ENCODE measurements around the gene LITAFD.

LITAFD gene

GRCh38 chr16:8877894-8878522, 4.1 kb upstream of the LITAFD start:
- Mint-ChIP-seq H3K27ac (no peak overlapping the region), H3K4me1 (no peaks in the 10 kb centered on the region), H3K9me3 (no peaks in the 10 kb centered on the region), H3K4me3 (no peak overlapping the region), H3K36me3 (ENCODE audit: low read depth) (no peaks in the 10 kb centered on the region), H3K27me3 (ENCODE audit: low read depth) (no peaks in the 10 kb centered on the region)
- TF ChIP-seq, protein P1, sequence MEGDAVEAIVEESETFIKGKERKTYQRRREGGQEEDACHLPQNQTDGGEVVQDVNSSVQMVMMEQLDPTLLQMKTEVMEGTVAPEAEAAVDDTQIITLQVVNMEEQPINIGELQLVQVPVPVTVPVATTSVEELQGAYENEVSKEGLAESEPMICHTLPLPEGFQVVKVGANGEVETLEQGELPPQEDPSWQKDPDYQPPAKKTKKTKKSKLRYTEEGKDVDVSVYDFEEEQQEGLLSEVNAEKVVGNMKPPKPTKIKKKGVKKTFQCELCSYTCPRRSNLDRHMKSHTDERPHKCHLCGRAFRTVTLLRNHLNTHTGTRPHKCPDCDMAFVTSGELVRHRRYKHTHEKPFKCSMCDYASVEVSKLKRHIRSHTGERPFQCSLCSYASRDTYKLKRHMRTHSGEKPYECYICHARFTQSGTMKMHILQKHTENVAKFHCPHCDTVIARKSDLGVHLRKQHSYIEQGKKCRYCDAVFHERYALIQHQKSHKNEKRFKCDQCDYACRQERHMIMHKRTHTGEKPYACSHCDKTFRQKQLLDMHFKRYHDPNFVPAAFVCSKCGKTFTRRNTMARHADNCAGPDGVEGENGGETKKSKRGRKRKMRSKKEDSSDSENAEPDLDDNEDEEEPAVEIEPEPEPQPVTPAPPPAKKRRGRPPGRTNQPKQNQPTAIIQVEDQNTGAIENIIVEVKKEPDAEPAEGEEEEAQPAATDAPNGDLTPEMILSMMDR (IDR thresholded peaks at IDR 0.05; ENCODE audit: unreplicated experiment in 3 of 3) = no peak

DNA sequence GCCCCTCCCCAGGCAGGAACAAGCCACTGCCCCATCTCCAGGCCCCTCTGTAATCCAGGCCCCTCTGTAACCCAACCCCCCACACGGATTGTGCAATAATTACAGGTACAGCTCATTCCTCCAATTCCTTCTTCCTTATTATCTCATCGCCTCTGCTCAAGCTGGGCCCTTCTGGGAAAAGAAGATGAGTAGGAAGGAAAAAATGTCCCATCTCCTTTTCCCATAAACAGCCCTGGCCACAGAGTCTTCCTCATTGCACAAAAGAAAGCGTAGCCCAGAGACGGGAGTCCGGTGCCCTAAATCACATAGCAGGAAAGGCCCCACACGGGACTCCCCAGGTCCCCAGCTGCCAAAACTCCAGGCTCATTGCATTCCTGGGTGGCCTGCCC, 3.6 kb upstream of the LITAFD start:
- Mint-ChIP-seq H3K27ac (no peak overlapping the region), H3K4me1 (no peaks in the 10 kb centered on the region), H3K9me3 (no peaks in the 10 kb centered on the region), H3K27me3 (ENCODE audit: low read depth) (no peaks in the 10 kb centered on the region), H3K4me3 (no peak overlapping the region), H3K36me3 (ENCODE audit: low read depth) (no peaks in the 10 kb centered on the region)
- TF ChIP-seq, protein P1 (IDR thresholded peaks at IDR 0.05; ENCODE audit: unreplicated experiment in 3 of 3) = no peak

GRCh38 chr16:8880839-8881510, 1.2 kb upstream of the LITAFD start:
- Mint-ChIP-seq H3K4me3 (no peak overlapping the region), H3K36me3 (ENCODE audit: low read depth) (no peaks in the 10 kb centered on the region), H3K27me3 (ENCODE audit: low read depth) (peaks cover 7% of the 10 kb centered on the region), H3K9me3 (no peaks in the 10 kb centered on the region), H3K4me1 (peaks cover 8% of the 10 kb centered on the region), H3K27ac (no peak overlapping the region)
- TF ChIP-seq, protein P1 (IDR thresholded peaks at IDR 0.05; ENCODE audit: unreplicated experiment in 3 of 3) = no peak

DNA sequence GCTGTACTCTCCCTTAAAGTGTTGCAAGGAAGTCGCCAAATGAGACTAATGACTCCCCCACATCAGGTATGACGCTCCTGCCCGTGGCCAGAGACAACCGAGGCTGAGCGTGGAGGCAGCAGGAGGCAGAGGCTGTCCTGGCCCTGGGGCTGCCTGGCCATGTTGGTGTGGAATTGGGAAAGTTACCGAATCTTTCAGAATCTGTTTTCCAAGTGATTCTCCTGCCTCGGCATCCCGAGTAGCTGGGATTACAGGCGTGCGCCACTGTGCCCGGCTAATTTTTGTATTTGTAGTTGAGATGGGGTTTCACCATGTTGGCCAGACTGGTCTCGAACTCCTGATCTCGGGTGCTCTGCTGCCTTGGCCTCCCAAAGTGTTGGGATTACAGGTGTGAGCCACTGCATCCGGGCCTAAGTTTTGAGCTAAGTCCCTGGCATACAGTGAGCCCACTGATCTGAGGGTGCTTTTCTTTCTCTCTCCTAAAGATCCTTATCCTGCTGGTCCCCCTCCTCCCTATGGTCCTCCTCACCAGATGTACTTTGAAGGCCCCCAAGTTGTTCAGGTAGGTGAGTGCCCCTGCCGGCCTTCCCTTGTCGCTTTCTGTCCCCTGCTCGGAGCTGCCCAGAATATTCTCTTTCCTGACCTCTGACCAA, 700 bp downstream of the LITAFD start:
- H3K27ac Mint-ChIP-seq = no peak overlapping the region
- no peak overlapping the region for H3K4me3 Mint-ChIP-seq
- H3K9me3 Mint-ChIP-seq = no peaks in the 10 kb centered on the region
- TF ChIP-seq, protein P1 (IDR thresholded peaks at IDR 0.05; ENCODE audit: unreplicated experiment in 3 of 3) = no peak
- peaks cover 9% of the 10 kb centered on the region for H3K4me1 Mint-ChIP-seq
- H3K27me3 Mint-ChIP-seq (ENCODE audit: low read depth) = peaks cover 7% of the 10 kb centered on the region
- H3K36me3 Mint-ChIP-seq (ENCODE audit: low read depth) = peaks cover 8% of the 10 kb centered on the region

DNA sequence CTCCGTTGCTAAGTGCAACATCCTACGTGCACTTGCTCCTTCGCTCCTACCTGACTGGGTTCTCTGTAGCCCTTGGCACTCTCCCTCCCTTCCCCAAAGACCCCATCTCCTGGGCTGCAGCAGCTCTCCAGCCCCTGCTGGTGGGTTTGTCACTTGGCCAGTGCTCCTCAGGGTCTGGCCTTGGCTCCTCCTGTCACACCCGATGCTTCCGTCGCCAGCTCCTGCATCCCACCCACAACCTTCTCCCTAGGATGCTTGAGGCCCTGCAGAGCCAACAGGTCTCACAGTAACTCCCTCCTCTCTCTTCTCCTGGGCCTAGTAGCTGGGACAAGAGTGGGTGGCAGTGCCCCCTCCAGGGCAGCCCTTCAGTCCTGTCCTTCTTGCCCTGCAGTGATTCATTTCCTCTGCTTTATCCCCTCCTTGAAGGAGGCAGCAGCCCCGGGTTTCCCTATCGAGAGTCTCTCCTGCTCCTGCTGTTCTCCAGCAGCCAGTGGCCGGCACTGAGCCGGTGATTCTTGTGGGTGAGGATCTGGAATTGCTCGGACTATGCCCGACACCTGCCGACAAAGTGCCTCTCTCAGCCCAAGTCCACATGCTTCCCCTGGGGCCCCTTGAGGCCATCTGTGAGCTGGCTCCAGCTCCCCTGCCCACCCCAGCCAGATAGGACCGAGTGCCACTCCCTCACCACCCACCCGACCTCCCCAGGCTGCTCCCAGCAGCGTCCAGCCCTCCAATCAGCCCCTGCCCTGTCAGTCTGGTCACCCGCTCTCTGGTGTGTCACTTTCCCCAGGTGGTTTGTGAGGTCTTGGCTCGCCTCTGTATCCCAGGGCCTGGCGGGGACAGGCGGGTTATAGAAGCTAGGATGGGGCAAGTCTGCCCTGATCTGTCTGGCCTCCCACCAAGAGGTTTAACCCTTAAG, 3.8 kb downstream of the LITAFD start:
- Mint-ChIP-seq H3K4me3 (no peak overlapping the region), H3K9me3 (no peaks in the 10 kb centered on the region), H3K4me1 (peaks cover 9% of the 10 kb centered on the region), H3K27ac (no peak overlapping the region), H3K36me3 (ENCODE audit: low read depth) (peaks cover 16% of the 10 kb centered on the region), H3K27me3 (ENCODE audit: low read depth) (peaks cover 7% of the 10 kb centered on the region)
- TF ChIP-seq, protein P1 (IDR thresholded peaks at IDR 0.05; ENCODE audit: unreplicated experiment in 3 of 3) = peak in 1 of 3 experiments; percentile 9

Measured in nephron (organoid).